WERI-Rb-1 (cell line): Measurements from ENCODE around the gene CNTRL.
A peak's percentile ranks its signal among the peaks of the same experiment; 100 is the strongest.
"Not testable (repeated sequence)": the region's sequence is repeated elsewhere in the genome, so short reads cannot be mapped to it uniquely, and the experiment has no call there.

ENCODE experiments used
- DNase-seq: peaks from one replicate; pipeline ENCODE4 v3.0.0-alpha.2; 2020
- H3K27ac ChIP-seq: fragments of 250-450 bp; sonication (Bioruptor Pico); 2 replicates; pipeline ENCODE4 v1.5.1; 2020; ENCODE audit warnings: mild to moderate bottlenecking, moderate library complexity
- H3K27me3 ChIP-seq: fragments of 250-450 bp; sonication (Bioruptor Pico); 2 replicates; pipeline ENCODE4 v1.5.1; 2021; ENCODE audit warnings: mild to moderate bottlenecking, low read depth, moderate library complexity; ENCODE audit not compliant: insufficient read depth, severe bottlenecking
- H3K36me3 ChIP-seq: fragments of 250-450 bp; sonication (Bioruptor Pico); 2 replicates; pipeline ENCODE4 v1.5.1; 2020; ENCODE audit warnings: mild to moderate bottlenecking, moderate library complexity
- H3K4me3 ChIP-seq: 2 replicates; pipeline ENCODE4 v1.5.1; 2011; ENCODE audit warnings: low read depth, mild to moderate bottlenecking, control low read depth, low read length
- H3K9me3 ChIP-seq: fragments of 250-450 bp; sonication (Bioruptor Pico); 2 replicates; pipeline ENCODE4 v1.5.1; 2021; ENCODE audit warnings: mild to moderate bottlenecking, moderate library complexity; ENCODE audit not compliant: severe bottlenecking
- CTCF ChIP-seq: IDR thresholded peaks from 2 replicates; pipeline ENCODE4 v1.5.1; 2011; ENCODE audit warnings: low read depth, mild to moderate bottlenecking, control low read depth, inconsistent platforms, low read length

CNTRL gene

GRCh38 chr9:121074370-121075250 is at the start of gene CNTRL:
Gene CNTRL, plus strand, starts transcription at chr9:121074955. Its CDS starts 13,372 bp downstream, at chr9:121088327.
- H3K4me3 ChIP-seq = peak within 1 kb of the TSS; percentile 70
- DNase-seq = peak; percentile 97
- TF ChIP-seq CTCF = no peak
- H3K27me3 ChIP-seq = no peaks in the 10 kb centered on the region
- no peaks in the 10 kb centered on the region for H3K9me3 ChIP-seq
- H3K27ac ChIP-seq = peak within 1 kb of the TSS; percentile 99
- H3K36me3 ChIP-seq = peaks cover 5% of the 10 kb centered on the region; the same call in 1 of the 2 replicates

GRCh38 chr9:121026260-121026691 is 48.5 kb upstream of the CNTRL start:
- no peak for DNase-seq
- no peak for TF ChIP-seq CTCF
- no peak overlapping the region for H3K4me3 ChIP-seq
- no peaks in the 10 kb centered on the region for H3K36me3 ChIP-seq
- no peaks in the 10 kb centered on the region for H3K9me3 ChIP-seq
- H3K27me3 ChIP-seq = no peaks in the 10 kb centered on the region
- no peak overlapping the region for H3K27ac ChIP-seq

GRCh38 chr9:121026768-121027167 is 48.0 kb upstream of the CNTRL start:
- Histone ChIP-seq H3K9me3 (no peaks in the 10 kb centered on the region), H3K4me3 (no peak overlapping the region), H3K27ac (no peak overlapping the region), H3K27me3 (no peaks in the 10 kb centered on the region), H3K36me3 (no peaks in the 10 kb centered on the region)
- no peak for TF ChIP-seq CTCF
- no peak for DNase-seq

GRCh38 chr9:121028285-121028684 is 46.5 kb upstream of the CNTRL start:
- H3K9me3 ChIP-seq, H3K4me3 ChIP-seq, H3K27me3 ChIP-seq: not testable (repeated sequence)

GRCh38 chr9:121029469-121029868 is 45.3 kb upstream of the CNTRL start:
- H3K27me3 ChIP-seq = no peaks in the 10 kb centered on the region
- DNase-seq = no peak
- no peak overlapping the region for H3K27ac ChIP-seq
- H3K9me3 ChIP-seq = no peaks in the 10 kb centered on the region
- no peak for TF ChIP-seq CTCF
- no peak overlapping the region for H3K4me3 ChIP-seq
- no peaks in the 10 kb centered on the region for H3K36me3 ChIP-seq

More at GRCh38 chr9:121028285-121028684, 46.5 kb upstream of the CNTRL start:
- not testable (repeated sequence) for DNase-seq, H3K36me3 ChIP-seq, H3K27ac ChIP-seq

GRCh38 chr9:121034529-121034928 is 40.2 kb upstream of the CNTRL start:
- Histone ChIP-seq H3K4me3 (no peak overlapping the region), H3K9me3 (no peaks in the 10 kb centered on the region), H3K27ac (no peak overlapping the region), H3K36me3 (no peaks in the 10 kb centered on the region), H3K27me3 (no peaks in the 10 kb centered on the region)
- TF ChIP-seq CTCF = no peak
- no peak for DNase-seq

- H3K36me3 ChIP-seq, DNase-seq, H3K9me3 ChIP-seq, H3K4me3 ChIP-seq, H3K27ac ChIP-seq, H3K27me3 ChIP-seq: not testable (repeated sequence)
These were observed 39.0 kb upstream of the CNTRL start for GRCh38 chr9:121035717-121036116.
